IMR-90 (cell line): ENCODE results near the gene MDFIC2. TPM values are rescaled to one million over a fixed set of nuclear protein-coding genes. Genes with fewer than 3 reads are reported as not detected.

Experiments
- ATAC-seq: fragments of 200-7000 bp; cut with Tn5 transposase; 2 replicates; pipeline ENCODE4 v1.9.1; 2020; ENCODE audit warnings: low read depth, mild to moderate bottlenecking, moderate library complexity
- BruUV-seq: library from RNA; stranded (reverse); fragments of 400-500 nt; replicated peaks from 2 replicates; lab custom pipeline; 2021; lab: Mats Ljungman, UMichigan
- CTCF ChIA-PET: fragments of 300-600 bp; formaldehyde crosslinking; extraction: SDS; loops from one replicate; lab custom pipeline; 2021; ENCODE audit warnings: antibody characterized with exemption; lab: Yijun Ruan, JAX
- POLR2A ChIA-PET: fragments of 300-600 bp; sonication (Branson Sonifier 250); formaldehyde crosslinking; loops from one replicate; lab custom pipeline; 2022; ENCODE audit warnings: antibody characterized with exemption; ENCODE audit not compliant: unreplicated experiment; lab: Charles Lee
- DNase-seq: peaks from one replicate; pipeline ENCODE4 v3.0.0; 2013
- H2AFZ ChIP-seq: replicated peaks from 2 replicates; pipeline ENCODE3; 2013; ENCODE audit warnings: low read length, mild to moderate bottlenecking; ENCODE audit not compliant: poor library complexity
- H2AK5ac ChIP-seq: 2 replicates; pipeline ENCODE4 v1.6.1; 2013; ENCODE audit warnings: low read depth, low read length, inconsistent platforms
- H2AK9ac ChIP-seq: replicated peaks from 2 replicates; pipeline ENCODE3; 2013; ENCODE audit warnings: mild to moderate bottlenecking, low read depth, low read length, moderate library complexity; ENCODE audit not compliant: poor library complexity
- H2BK120ac ChIP-seq: 2 replicates; pipeline ENCODE4 v1.6.1; 2013; ENCODE audit warnings: low read depth, low read length, inconsistent platforms
- H2BK15ac ChIP-seq: 3 replicates; pipeline ENCODE4 v1.6.1; 2013; ENCODE audit warnings: low read depth, low read length, inconsistent platforms
- H2BK20ac ChIP-seq: 2 replicates; pipeline ENCODE4 v1.6.1; 2013; ENCODE audit warnings: low read depth, mild to moderate bottlenecking, inconsistent platforms, low read length, moderate library complexity
- H2BK5ac ChIP-seq: 2 replicates; pipeline ENCODE4 v1.6.1; 2013; ENCODE audit warnings: mild to moderate bottlenecking, low read depth, low read length, inconsistent platforms; ENCODE audit not compliant: poor library complexity, severe bottlenecking
- H3K14ac ChIP-seq: replicated peaks from 2 replicates; pipeline ENCODE4 v1.6.1; 2013; ENCODE audit warnings: low read depth, low read length, inconsistent platforms
- H3K18ac ChIP-seq: 2 replicates; pipeline ENCODE4 v1.6.1; 2013; ENCODE audit warnings: low read depth, low read length, control low read depth
- H3K23ac ChIP-seq: 2 replicates; pipeline ENCODE4 v1.6.1; 2013; ENCODE audit warnings: low read depth, low read length, inconsistent platforms
- H3K27ac ChIP-seq: 2 replicates; pipeline ENCODE4 v1.5.1; 2013; ENCODE audit warnings: mild to moderate bottlenecking, control low read depth, low read length; ENCODE audit not compliant: insufficient read depth
- H3K27me3 ChIP-seq: 2 replicates; pipeline ENCODE4 v1.6.1; 2013; ENCODE audit warnings: low read length; ENCODE audit not compliant: control insufficient read depth, insufficient read depth
- H3K36me3 ChIP-seq: 2 replicates; pipeline ENCODE4 v1.6.1; 2013; ENCODE audit warnings: low read length, mixed read lengths; ENCODE audit not compliant: control insufficient read depth, insufficient read depth
- H3K4ac ChIP-seq: 2 replicates; pipeline ENCODE4 v1.6.1; 2013; ENCODE audit warnings: low read depth, low read length, inconsistent platforms
- H3K4me1 ChIP-seq: 2 replicates; pipeline ENCODE4 v1.6.1; 2013; ENCODE audit warnings: low read length, mixed read lengths; ENCODE audit not compliant: control insufficient read depth, insufficient read depth
- H3K4me2 ChIP-seq: 2 replicates; pipeline ENCODE4 v1.6.1; 2013; ENCODE audit warnings: low read depth, mild to moderate bottlenecking, control low read depth, low read length, moderate library complexity
- H3K4me3 ChIP-seq: 2 replicates; pipeline ENCODE4 v1.5.1; 2013; ENCODE audit warnings: low read depth, mild to moderate bottlenecking, control low read depth, low read length, moderate library complexity; ENCODE audit not compliant: insufficient read depth
- H3K56ac ChIP-seq: 2 replicates; pipeline ENCODE4 v1.6.1; 2013; ENCODE audit warnings: low read length, inconsistent platforms; ENCODE audit not compliant: insufficient read depth; ENCODE audit errors: extremely low read depth
- H3K79me1 ChIP-seq, 2 experiments: 2 replicates each; pipeline ENCODE4 v1.6.1; 2013; ENCODE audit warnings: low read length in 2 of 2, inconsistent platforms in 1 of 2, low read depth in 1 of 2
- H3K9ac ChIP-seq: 2 replicates; pipeline ENCODE4 v1.6.1; 2013; ENCODE audit warnings: low read depth, low read length, control low read depth
- H3K9me1 ChIP-seq: 2 replicates; pipeline ENCODE4 v1.6.1; 2013; ENCODE audit warnings: low read length, inconsistent platforms; ENCODE audit not compliant: insufficient read depth
- H3K9me3 ChIP-seq: 2 replicates; pipeline ENCODE4 v1.6.1; 2013; ENCODE audit warnings: low read length; ENCODE audit not compliant: control insufficient read depth, insufficient read depth
- H4K20me1 ChIP-seq: 2 replicates; pipeline ENCODE4 v1.6.1; 2013; ENCODE audit warnings: low read length, inconsistent platforms; ENCODE audit not compliant: insufficient read depth
- H4K5ac ChIP-seq: 2 replicates; pipeline ENCODE4 v1.6.1; 2013; ENCODE audit warnings: mild to moderate bottlenecking, low read depth, low read length, control low read depth
- H4K8ac ChIP-seq, 2 experiments: 2 replicates each; pipeline ENCODE4 v1.6.1; 2013; ENCODE audit warnings: low read depth in 2 of 2, low read length in 2 of 2, control low read depth in 1 of 2, inconsistent platforms in 1 of 2
- H4K91ac ChIP-seq: 2 replicates; pipeline ENCODE4 v1.6.1; 2013; ENCODE audit warnings: low read depth, low read length, inconsistent platforms; ENCODE audit not compliant: insufficient read depth
- BHLHE40 ChIP-seq: fragments of 150-350 bp; IDR thresholded peaks from 2 replicates; pipeline ENCODE4 v1.6.1; 2016; ENCODE audit warnings: mild to moderate bottlenecking, low read depth, low read length
- CHD1 ChIP-seq: IDR thresholded peaks from 2 replicates; pipeline ENCODE4 v1.6.1; 2012; ENCODE audit warnings: low read depth, low read length, improper control_type of control experiment
- RFX5 ChIP-seq: IDR thresholded peaks from 2 replicates; pipeline ENCODE4 v1.8.0; 2012; ENCODE audit warnings: low read depth, mild to moderate bottlenecking, low read length, moderate library complexity
- WGBS, 2 experiments: methylation state at CpG; one replicate each; pipeline versions ENCODE4 v1.1.5 to v1.1.7; 2013; ENCODE audit warnings: missing lambda C conversion rate in 2 of 2; ENCODE audit not compliant: insufficient read length in 1 of 2; ENCODE audit errors: extremely low coverage in 2 of 2; 5-methylcytosine and 5-hydroxymethylcytosine counted together
- dilution Hi-C: fragments of 300-500 bp; cut with HindIII; formaldehyde crosslinking; loops from one replicate; pipeline ENCODE4 v1.14.3; 2018; ENCODE audit warnings: low sequenced_read_pairs; ENCODE audit not compliant: unreplicated experiment
- in situ Hi-C: fragments of 300-500 bp; cut with MboI; formaldehyde crosslinking; loops from 3 replicates; pipeline ENCODE4 v1.14.3; 2019; ENCODE audit warnings: low sequenced_read_pairs, inconsistent platforms, mixed read lengths
- intact Hi-C: fragments of 100-400 bp; cut with micrococcal nuclease; formaldehyde crosslinking; loops from 2 replicates; pipeline ENCODE4 v1.10.0; 2022
- polyA plus RNA-seq, 3 experiments: library from polyadenylated mRNA; depleted of rRNA; stranded (reverse); fragments of >200 nt; gene quantifications; 2 replicates each; pipeline ENCODE4 v1.2.3, GENCODE V29; 2012; ENCODE audit warnings: low replicate concordance in 1 of 3
- total RNA-seq: library from RNA; depleted of rRNA; stranded (reverse); fragments of >200 nt; gene quantifications from 2 replicates; pipeline ENCODE4 v1.2.3, GENCODE V29; 2012

MDFIC2 gene
- total and polyA plus RNA-seq, 2 of the 4 experiments (the other 2 are of a cell fraction) = not detected

DNA sequence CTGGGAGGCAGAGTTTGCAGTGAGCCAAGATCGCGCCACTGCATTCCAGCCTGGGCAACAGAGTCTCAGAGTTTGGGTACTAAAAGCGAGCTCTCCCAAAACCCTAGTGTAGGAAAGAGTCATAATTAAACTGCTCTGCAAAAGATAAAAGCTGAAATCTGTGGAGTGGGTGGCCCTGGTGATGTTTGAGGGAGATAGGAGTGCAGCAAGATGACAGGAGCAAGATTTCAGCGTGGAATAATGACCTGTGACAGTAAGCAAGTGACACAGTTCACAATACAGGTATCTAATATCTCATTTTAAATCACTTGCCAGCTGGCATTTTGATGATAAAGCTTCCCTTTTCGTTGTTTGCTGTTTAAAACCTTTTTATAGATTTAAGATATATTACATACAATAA, 79.3 kb downstream of the MDFIC2 start:
- intact Hi-C loops (no loop called here), dilution Hi-C loops (no loop called here), in situ Hi-C loops (no loop called here)
- 20% methylated on average over 1 of the region's 5 CpGs; no CpG with 5 or more reads in 1 of the 2 experiments for WGBS, 2 experiments
- Histone ChIP-seq H2AFZ (no peak overlapping the region), H2BK5ac (no peak overlapping the region), H2BK120ac (no peak overlapping the region), H3K56ac (no peak overlapping the region), H3K27me3 (no peaks in the 10 kb centered on the region), H2BK15ac (no peak overlapping the region), H3K36me3 (no peaks in the 10 kb centered on the region), H3K9me1 (no peaks in the 10 kb centered on the region), H3K4ac (no peak overlapping the region), H3K23ac (no peak overlapping the region), H3K27ac (no peak overlapping the region), H4K5ac (no peak overlapping the region), H3K9me3 (no peaks in the 10 kb centered on the region), H3K79me1 (no peaks in the 10 kb centered on the region), H2BK20ac (no peak overlapping the region), H3K4me1 (no peaks in the 10 kb centered on the region), H3K14ac (no peak overlapping the region), H3K9ac (no peak overlapping the region), H4K91ac (no peak overlapping the region), H2AK5ac (no peak overlapping the region), H4K20me1 (no peaks in the 10 kb centered on the region), H2AK9ac (no peak overlapping the region), H3K18ac (no peak overlapping the region), H3K4me2 (no peak overlapping the region), H3K4me3 (no peak overlapping the region), H4K8ac (no peak overlapping the region)
- POLR2A ChIA-PET = no interaction called here
- no TSS peak for BruUV-seq
- ATAC-seq (no peak), DNase-seq (no peak)
- TF ChIP-seq BHLHE40 (no peak), RFX5 (no peak), CHD1 (no peak)
- CTCF ChIA-PET = no interaction called here
